ENCODE data around the gene HDAC10. TPM values are rescaled to one million over a fixed set of nuclear protein-coding genes. Genes with fewer than 3 reads are reported as not detected.

Gene HDAC10
- total RNA-seq, 2 donors from 2014 or later, result 57.2 to 62.8 TPM

DNA sequence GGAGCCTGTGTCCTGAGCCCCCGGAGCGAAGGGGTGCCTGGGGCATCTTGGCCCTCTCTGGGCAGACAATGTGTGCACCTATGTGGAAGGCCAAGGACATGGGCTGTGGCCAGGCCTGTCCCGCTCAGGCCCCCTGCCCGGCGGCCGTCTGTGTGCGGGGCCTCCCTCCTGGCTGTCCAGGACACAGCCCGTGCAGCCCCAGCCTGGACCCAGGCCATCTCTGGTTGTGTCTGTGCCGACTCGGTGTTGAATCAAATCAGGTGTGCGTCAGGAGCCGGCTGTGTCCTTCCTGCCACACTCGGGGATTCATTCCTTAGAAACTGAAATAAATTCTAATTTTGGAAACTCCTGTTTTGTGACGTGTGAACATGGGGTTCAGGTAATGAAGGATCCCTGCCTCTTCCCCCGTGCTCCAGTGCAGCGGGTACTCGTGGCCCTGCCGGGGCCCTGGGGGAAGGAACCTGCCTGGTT, 51.8 kb downstream of the HDAC10 start:
- Mint-ChIP-seq H3K4me1 (peaks cover 9% of the 10 kb centered on the region), H3K27me3 (ENCODE audit: insufficient read depth) (peaks cover 3% of the 10 kb centered on the region), H3K36me3 (ENCODE audit: low read depth) (peaks cover 19% of the 10 kb centered on the region), H3K9me3 (peaks cover 3% of the 10 kb centered on the region), H3K4me3 (peak overlapping the region; percentile 67), H3K27ac (peak overlapping the region; percentile 58)
- Histone ChIP-seq H3K9ac (ENCODE audit: extremely low read depth, low read length, poor library complexity, severe bottlenecking) (peak overlapping the region; percentile 25), H3K27me3 (ENCODE audit: control insufficient read depth, insufficient read depth, low read length, poor library complexity, severe bottlenecking) (no peaks in the 10 kb centered on the region), H3K36me3 (ENCODE audit: control insufficient read depth, insufficient read depth, low read length) (peaks cover 28% of the 10 kb centered on the region), H3K9me3 (ENCODE audit: control insufficient read depth, low read length) (peaks cover 7% of the 10 kb centered on the region), H3K4me1 (ENCODE audit: control insufficient read depth, insufficient read depth, low read length) (peaks cover 6% of the 10 kb centered on the region), H3K27ac (ENCODE audit: low read depth, low read length) (no peak overlapping the region), H3K4me3 (ENCODE audit: low read length) (peak overlapping the region; percentile 83)
- WGBS, 2 experiments (ENCODE audit: insufficient coverage in 1 of 2, insufficient read length in 1 of 2), result 87 to 95% methylated on average over 14 to 18 of the region's 18 CpGs
- TF ChIP-seq, protein P1, sequence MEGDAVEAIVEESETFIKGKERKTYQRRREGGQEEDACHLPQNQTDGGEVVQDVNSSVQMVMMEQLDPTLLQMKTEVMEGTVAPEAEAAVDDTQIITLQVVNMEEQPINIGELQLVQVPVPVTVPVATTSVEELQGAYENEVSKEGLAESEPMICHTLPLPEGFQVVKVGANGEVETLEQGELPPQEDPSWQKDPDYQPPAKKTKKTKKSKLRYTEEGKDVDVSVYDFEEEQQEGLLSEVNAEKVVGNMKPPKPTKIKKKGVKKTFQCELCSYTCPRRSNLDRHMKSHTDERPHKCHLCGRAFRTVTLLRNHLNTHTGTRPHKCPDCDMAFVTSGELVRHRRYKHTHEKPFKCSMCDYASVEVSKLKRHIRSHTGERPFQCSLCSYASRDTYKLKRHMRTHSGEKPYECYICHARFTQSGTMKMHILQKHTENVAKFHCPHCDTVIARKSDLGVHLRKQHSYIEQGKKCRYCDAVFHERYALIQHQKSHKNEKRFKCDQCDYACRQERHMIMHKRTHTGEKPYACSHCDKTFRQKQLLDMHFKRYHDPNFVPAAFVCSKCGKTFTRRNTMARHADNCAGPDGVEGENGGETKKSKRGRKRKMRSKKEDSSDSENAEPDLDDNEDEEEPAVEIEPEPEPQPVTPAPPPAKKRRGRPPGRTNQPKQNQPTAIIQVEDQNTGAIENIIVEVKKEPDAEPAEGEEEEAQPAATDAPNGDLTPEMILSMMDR (conservative IDR thresholded peaks at IDR 0.05), result no peak
- no peak for DNase-seq

DNA sequence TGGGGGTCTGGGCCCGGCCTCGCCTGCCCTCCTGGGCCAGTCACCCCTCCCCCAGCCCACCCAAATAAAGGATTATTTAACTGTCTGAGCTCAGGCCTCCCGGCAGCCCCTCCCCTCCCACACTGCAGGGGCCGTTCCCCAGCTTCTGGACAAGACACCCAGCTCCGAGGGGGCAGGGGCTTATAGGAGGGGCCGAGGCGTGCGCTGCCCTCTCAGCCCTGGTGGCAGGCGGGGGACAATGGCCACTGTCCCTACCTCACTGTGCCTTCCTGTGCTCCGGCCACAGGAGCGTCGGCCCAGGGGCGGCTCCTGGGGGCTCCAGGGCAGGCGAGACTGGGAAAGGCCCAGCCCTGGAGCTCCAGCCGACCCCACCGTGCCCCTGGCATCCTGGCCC, 52.4 kb downstream of the HDAC10 start:
- H3K27me3 Mint-ChIP-seq (ENCODE audit: insufficient read depth), result peaks cover 3% of the 10 kb centered on the region
- WGBS, 2 experiments (ENCODE audit: insufficient coverage in 1 of 2, insufficient read length in 1 of 2), result 95 to 96% methylated on average over 4 to 16 of the region's 16 CpGs

DNA sequence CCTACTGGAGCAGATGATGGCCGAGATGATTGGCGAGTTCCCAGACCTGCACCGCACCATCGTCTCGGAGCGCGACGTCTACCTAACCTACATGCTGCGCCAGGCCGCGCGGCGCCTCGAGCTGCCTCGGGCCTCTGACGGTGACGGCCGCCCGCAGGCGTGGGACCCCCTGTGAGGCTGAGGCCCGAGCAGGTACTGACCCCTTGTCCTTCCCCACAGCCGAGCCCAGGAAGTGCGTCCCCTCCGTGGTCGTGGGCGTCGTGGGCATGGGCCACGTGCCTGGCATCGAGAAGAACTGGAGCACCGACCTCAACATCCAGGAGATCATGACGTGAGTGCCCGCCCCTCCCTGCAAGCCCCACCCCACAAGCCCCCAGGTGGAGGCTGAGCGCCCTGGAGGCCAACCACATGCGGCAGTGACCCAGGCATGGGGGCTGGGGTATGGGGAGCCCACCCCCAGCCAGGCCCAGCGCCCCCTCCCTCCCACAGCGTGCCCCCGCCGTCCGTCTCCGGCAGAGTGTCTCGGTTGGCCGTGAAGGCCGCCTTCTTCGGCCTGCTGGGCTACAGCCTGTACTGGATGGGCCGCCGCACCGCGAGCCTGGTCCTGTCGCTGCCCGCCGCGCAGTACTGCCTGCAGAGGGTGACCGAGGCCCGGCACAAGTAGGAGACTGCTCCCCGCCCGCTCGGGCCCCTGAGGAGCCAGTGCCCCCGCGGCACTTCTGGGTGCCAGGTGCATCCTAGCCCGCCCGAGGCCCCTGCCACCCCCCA, 53.0 kb downstream of the HDAC10 start:
- no peak for DNase-seq
- no peak overlapping the region for H3K27ac ChIP-seq (ENCODE audit: low read depth, low read length)
- peaks cover 19% of the 10 kb centered on the region for H3K36me3 ChIP-seq (ENCODE audit: control insufficient read depth, insufficient read depth, low read length)
- WGBS, 2 experiments (ENCODE audit: insufficient coverage in 1 of 2, insufficient read length in 1 of 2), result 96 to 97% methylated on average over 37 to 60 of the region's 61 CpGs
- Mint-ChIP-seq H3K36me3 (ENCODE audit: low read depth) (peaks cover 8% of the 10 kb centered on the region), H3K4me1 (peaks cover 9% of the 10 kb centered on the region), H3K27me3 (ENCODE audit: insufficient read depth) (peaks cover 3% of the 10 kb centered on the region), H3K9me3 (peaks cover under 1% of the 10 kb centered on the region), H3K27ac (no peak overlapping the region), H3K4me3 (no peak overlapping the region)
- TF ChIP-seq, protein P1 (conservative IDR thresholded peaks at IDR 0.05), result no peak
- peaks cover 6% of the 10 kb centered on the region for H3K4me1 ChIP-seq (ENCODE audit: control insufficient read depth, insufficient read depth, low read length)
- peaks cover 2% of the 10 kb centered on the region for H3K9me3 ChIP-seq (ENCODE audit: control insufficient read depth, low read length)
- H3K4me3 ChIP-seq (ENCODE audit: low read length), result no peak overlapping the region
- H3K27me3 ChIP-seq (ENCODE audit: control insufficient read depth, insufficient read depth, low read length, poor library complexity, severe bottlenecking), result no peaks in the 10 kb centered on the region
- H3K9ac ChIP-seq (ENCODE audit: extremely low read depth, low read length, poor library complexity, severe bottlenecking), result no peak overlapping the region

More for the DNA sequence above, 52.4 kb downstream of the HDAC10 start:
- DNase-seq, result no peak
- no peak overlapping the region for H3K27ac Mint-ChIP-seq
- H3K4me3 ChIP-seq (ENCODE audit: low read length), result no peak overlapping the region
- peaks cover 3% of the 10 kb centered on the region for H3K9me3 Mint-ChIP-seq
- H3K4me3 Mint-ChIP-seq, result no peak overlapping the region
- peaks cover 24% of the 10 kb centered on the region for H3K36me3 ChIP-seq (ENCODE audit: control insufficient read depth, insufficient read depth, low read length)
- peaks cover 6% of the 10 kb centered on the region for H3K4me1 ChIP-seq (ENCODE audit: control insufficient read depth, insufficient read depth, low read length)
- no peaks in the 10 kb centered on the region for H3K27me3 ChIP-seq (ENCODE audit: control insufficient read depth, insufficient read depth, low read length, poor library complexity, severe bottlenecking)
- H3K4me1 Mint-ChIP-seq, result peaks cover 9% of the 10 kb centered on the region
- no peak overlapping the region for H3K9ac ChIP-seq (ENCODE audit: extremely low read depth, low read length, poor library complexity, severe bottlenecking)
- H3K27ac ChIP-seq (ENCODE audit: low read depth, low read length), result no peak overlapping the region
- TF ChIP-seq, protein P1 (conservative IDR thresholded peaks at IDR 0.05), result no peak
- peaks cover 7% of the 10 kb centered on the region for H3K9me3 ChIP-seq (ENCODE audit: control insufficient read depth, low read length)
- peaks cover 14% of the 10 kb centered on the region for H3K36me3 Mint-ChIP-seq (ENCODE audit: low read depth)
